Measurements from ENCODE around the gene CERS6.

Gene CERS6

DNA sequence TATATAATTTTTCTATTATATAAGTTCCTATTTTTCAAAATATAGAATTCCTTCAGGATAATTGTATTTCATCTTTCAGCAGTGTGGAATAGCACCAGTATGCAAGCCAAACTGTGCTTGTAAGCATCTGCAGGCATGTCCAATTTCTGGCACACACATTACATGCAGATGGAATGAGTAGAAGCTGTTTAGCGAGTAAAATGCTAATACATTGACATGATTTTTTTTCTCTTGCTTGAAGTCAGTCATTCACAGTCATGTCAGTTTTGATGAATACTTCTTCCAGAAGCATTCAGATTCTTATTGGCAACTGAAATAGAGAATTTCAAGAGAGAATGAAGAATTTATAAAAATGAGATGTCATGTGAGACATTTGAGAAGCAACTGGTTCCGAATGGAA is 109.4 kb downstream of the CERS6 start:
- no peak for DNase-seq (ENCODE audit: low read depth in 1 of 2, low spot score in 1 of 2)

GRCh38 chr2:168566974-168567665 is 111.0 kb downstream of the CERS6 start:
- no peak for DNase-seq (ENCODE audit: low read depth in 1 of 2, low spot score in 1 of 2)

- no peak for DNase-seq (ENCODE audit: low read depth in 1 of 2, low spot score in 1 of 2)
Measured at GRCh38 chr2:168567836-168568235, 111.8 kb downstream of the CERS6 start.

DNA sequence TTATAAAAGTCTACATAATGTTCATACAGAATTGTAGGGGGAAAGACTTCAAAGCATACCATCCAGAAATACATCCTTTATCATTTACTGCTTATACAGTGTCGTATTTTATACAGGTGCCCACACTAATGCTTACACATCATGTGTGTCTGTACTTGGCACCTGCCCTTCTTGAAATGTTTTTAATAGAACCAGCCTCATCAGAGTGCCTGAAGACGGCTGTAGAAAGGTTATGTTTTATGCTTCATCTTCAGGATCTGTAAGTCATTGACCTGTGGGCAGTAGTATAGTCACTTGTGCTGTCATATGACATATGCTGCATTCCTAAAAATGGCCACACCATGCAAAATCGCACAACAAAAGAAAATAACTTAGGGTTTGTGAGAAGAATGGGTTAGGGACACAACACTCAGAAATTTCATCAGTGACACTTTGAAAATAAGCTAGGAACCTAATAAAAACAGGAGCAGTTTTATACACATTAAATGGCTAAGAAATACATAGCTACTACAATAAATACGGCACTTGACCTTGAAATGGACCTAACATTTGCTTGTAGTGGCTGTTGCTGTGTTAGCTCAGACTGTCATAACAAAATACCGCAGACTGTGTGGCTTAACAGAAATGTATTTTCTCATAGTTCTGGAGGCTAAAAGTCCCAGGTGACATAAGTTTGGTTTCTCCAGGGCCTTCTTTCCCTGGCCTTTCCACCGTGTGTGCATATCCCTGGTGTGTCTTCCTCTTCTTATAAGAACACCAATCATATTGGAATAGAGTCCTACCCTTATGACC is 112.6 kb downstream of the CERS6 start:
- DNase-seq (ENCODE audit: low read depth in 1 of 2, low spot score in 1 of 2), result no peak

DNA sequence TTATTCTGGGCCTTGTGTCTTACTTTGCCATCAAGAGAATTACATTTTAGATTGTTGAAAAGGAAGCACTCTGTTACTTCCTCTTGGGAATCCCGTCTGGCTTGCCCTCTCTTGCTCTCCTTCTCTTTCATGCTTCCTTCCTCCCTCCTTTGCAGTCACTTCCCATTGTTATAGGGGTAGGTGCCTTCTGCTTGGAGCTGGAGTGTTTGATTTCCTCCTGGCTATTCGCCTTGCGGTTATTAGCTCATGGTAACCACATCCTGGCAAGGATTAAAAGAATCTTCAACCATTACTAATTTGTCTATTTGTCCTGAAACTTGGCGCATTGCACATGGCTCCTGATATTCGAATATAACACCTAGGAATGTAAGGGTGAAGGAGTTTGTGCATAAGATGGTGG is 115.0 kb downstream of the CERS6 start:
- DNase-seq (ENCODE audit: low read depth in 1 of 2, low spot score in 1 of 2), result no peak

DNA sequence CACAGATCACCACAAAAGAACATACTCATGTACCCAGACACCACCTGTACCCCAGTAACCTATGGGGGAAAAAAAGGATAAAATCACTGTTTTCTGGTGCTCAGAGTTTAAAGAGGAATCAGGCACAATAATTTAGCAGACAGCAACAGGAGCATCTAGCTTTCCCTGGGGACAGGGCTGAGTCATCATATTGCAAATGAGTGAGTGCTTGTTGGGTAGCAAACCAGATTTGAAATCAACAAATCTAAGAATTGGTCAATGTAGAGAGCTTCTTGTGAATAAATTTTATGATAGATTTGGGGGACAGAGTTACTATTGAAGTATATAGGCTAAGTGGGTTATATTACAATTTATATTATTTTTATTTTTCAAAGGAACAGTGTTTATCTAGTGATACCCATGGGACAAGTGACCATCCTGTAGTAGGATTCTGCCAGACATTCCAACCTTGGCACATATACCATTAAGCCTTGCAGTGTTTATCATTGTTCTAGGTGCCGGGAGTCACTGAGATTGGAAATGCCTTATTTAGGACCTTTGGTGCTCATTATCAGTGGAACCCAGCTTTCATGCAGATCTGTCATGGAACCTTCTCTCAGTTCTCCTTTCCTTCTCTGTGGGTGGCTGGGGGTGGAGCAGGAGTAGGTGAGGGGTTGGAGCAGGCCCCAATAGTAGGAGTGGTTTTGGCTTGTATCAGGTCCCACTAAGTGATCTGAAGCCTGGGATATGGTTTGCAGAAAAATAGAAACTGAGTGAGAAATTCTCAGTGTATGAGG is 117.2 kb downstream of the CERS6 start:
- no peak for DNase-seq (ENCODE audit: low read depth in 1 of 2, low spot score in 1 of 2)

GRCh38 chr2:168574856-168575630 is 119.0 kb downstream of the CERS6 start:
- no peak for DNase-seq (ENCODE audit: low read depth in 1 of 2, low spot score in 1 of 2)

- no peak for DNase-seq (ENCODE audit: low read depth in 1 of 2, low spot score in 1 of 2)
Measured at GRCh38 chr2:168577885-168578284, 121.8 kb downstream of the CERS6 start.

DNA sequence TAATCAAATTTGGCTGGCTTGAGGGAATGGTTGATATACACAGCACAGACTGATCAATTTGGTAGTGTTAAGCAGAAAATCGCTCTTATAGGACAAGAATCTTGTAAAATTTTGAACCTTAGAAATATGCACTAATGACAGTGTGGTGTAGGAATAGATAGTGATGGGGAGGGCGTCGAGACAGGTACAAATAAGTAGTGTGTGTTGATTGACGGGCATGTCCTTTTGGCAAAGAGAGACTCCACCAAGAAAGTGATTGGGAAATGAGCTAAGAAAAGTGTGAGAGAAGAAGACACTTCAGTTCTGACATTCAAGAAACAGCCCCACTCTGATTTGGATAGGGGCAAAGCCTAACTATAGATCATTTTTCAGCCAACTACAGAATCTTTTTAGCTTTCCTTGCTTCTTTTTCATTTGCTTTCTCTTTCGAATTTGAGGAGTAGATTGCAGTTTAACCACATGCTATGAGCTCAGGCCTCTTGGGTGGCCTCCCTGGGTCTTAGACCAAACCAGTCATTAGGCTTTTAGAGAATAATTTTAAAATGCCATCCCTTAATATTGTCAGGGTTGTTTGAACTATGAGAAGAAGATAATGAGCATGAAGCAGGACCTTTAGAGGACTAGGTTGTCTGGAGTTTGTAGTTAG is 127.1 kb downstream of the CERS6 start:
- no peak for DNase-seq (ENCODE audit: low read depth in 1 of 2, low spot score in 1 of 2)

GRCh38 chr2:168583710-168584521 is 127.8 kb downstream of the CERS6 start:
- DNase-seq (ENCODE audit: low read depth in 1 of 2, low spot score in 1 of 2), result no peak

DNA sequence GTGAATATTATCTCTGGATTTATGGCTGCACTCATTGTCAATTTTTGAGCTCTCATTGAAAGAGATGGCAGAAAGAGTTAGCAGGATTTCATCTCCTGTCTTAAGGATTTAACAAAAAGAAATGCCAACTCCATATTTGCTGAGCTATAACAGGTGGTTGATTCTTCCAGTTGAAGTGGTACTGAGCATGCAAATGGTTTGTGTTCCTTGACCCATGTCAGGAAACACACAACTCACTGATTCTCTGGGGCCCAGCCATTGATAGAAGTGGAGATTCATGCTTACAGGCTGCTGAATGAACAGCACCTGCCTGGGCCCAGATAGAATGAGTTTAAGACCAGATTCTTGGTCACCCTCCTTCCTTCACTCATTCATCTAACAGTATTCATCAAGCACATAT is 128.8 kb downstream of the CERS6 start:
- DNase-seq (ENCODE audit: low read depth in 1 of 2, low spot score in 1 of 2), result no peak

GRCh38 chr2:168585700-168586099 is 129.6 kb downstream of the CERS6 start:
- no peak for DNase-seq (ENCODE audit: low read depth in 1 of 2, low spot score in 1 of 2)

- DNase-seq (ENCODE audit: low read depth in 1 of 2, low spot score in 1 of 2), result no peak
Measured at GRCh38 chr2:168587307-168587706, 131.2 kb downstream of the CERS6 start.

DNA sequence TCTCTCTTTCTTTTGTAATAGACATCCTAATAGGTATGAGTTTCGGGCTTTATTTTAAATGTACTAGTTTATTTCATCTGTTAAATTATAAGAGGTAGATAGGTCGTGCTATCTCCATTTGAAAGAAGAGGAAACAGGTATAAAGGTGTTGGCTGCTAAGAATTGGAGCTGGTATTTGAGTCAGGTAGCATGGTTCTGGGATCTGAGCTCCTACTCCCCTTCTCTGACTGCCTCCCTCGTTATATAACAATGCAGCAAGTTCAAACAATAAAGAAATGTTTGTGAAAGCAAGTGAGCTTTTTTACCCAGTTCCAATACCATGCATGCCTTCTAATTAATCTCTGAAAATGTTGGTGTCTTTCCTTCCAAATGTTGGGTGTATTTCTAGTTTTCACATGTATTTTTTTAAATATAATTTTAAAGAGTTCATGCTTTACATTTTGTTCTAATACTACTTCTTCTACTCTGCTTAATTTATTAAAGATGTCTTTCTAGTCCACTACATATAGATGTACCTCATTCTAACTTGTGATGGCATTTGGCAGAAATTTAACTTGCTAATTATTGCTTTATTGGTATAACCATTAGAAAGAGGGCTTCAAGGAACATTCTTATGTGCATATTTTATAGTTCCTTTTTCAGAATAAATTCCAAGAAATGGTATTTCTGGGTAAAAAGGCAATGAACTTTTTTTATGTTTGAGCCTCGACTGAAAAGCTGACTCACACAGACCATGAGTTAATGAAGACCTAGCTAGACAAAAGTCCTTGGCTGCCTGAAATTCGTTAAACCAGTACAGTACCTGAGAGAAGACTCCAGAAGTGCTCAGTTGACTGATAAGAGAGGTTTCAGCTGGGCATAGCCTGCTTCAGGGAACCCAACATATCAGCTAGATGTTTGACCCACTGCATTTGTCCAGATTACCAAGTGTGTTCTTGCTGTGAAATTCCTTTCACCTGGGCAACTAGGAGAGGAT is 133.5 kb downstream of the CERS6 start:
- DNase-seq (ENCODE audit: low read depth in 1 of 2, low spot score in 1 of 2), result no peak

DNA sequence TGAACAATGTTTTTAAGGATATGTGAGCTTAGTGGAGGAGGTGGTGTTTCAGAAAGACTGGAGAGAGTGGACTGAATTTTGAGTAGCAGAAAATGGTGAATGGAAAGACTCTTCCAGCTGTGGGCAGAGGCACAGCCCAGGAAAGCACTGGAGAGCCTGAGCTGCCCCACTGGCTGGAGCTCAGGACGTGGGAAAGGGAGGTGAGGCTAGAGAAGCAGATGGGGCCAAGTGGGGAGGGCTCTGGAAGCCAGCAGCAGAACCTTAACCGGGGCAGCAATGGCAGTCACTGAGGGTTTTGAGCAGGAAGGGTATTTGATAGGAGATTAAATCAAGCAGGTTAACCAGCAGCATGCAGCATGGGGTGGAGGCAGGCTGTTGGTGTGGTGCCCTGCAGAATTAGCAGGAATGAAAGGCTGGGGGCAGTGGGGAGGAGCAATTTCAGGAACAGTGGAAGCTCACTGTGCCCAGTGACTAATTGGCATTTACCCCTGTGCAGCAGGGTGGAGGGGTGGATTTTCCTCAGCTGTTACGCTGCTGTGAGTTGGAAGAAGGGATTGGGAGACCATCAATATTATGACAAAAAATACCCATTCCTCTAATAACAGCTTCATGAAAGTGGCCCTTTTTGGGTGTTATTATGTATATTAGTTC is 136.2 kb downstream of the CERS6 start:
- DNase-seq (ENCODE audit: low read depth in 1 of 2, low spot score in 1 of 2), result no peak

GRCh38 chr2:168593713-168594112 is 137.6 kb downstream of the CERS6 start:
- no peak for DNase-seq (ENCODE audit: low read depth in 1 of 2, low spot score in 1 of 2)

DNA sequence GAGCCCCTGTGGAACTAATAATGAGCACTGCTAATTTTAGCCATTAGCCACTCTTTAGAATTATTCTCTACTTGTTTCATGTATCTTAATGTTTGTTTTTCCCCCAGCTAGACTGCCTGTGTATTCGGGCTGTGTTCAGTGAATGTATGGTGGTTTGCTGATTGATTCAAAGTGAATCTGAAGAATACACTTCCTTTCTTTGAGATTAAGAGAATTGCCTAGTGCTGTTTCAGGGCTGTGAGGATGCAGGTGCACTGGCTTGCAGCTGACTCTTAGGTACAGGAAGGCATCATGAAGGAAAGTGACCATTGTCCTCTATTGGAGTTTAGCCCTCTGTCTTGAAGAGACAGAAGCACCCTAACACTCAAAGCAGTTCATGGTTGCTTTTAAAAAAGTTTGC is 138.7 kb downstream of the CERS6 start:
- DNase-seq (ENCODE audit: low read depth in 1 of 2, low spot score in 1 of 2), result no peak
